Neural progenitor cell (in vitro differentiated cells): ENCODE measurements around the gene ADAMTSL1. TPM values are rescaled to one million over a fixed set of nuclear protein-coding genes. Genes with fewer than 3 reads are reported as not detected.

Experiments
- DNase-seq: peaks from one replicate; pipeline ENCODE4 v3.0.0-alpha.2; 2016; ENCODE audit warnings: low spot score
- H2AFZ ChIP-seq: fragments of 200-600 bp; sonication (generic); replicated peaks from 2 replicates; pipeline ENCODE4 v1.6.1; 2016; ENCODE audit warnings: antibody characterized with exemption
- H3F3A ChIP-seq: fragments of 200-600 bp; sonication (generic); 2 replicates; pipeline ENCODE4 v1.6.1; 2016; ENCODE audit warnings: antibody characterized with exemption, low read depth
- H3K27ac ChIP-seq: fragments of 200-600 bp; sonication (generic); 2 replicates; pipeline ENCODE4 v1.5.1; 2016; ENCODE audit warnings: mild to moderate bottlenecking
- H3K27me3 ChIP-seq: fragments of 200-600 bp; sonication (generic); 2 replicates; pipeline ENCODE4 v1.6.1; 2016; ENCODE audit warnings: mild to moderate bottlenecking, moderate library complexity
- H3K36me3 ChIP-seq: fragments of 200-600 bp; sonication (generic); 2 replicates; pipeline ENCODE4 v1.5.1; 2016
- H3K4me1 ChIP-seq: fragments of 200-600 bp; sonication (generic); 2 replicates; pipeline ENCODE4 v1.6.1; 2016; ENCODE audit warnings: mixed run types
- H3K4me2 ChIP-seq: fragments of 200-600 bp; sonication (generic); 2 replicates; pipeline ENCODE4 v1.6.1; 2016
- H3K4me3 ChIP-seq: fragments of 200-600 bp; sonication (generic); 2 replicates; pipeline ENCODE4 v1.5.1; 2016
- H3K79me2 ChIP-seq: fragments of 200-600 bp; sonication (generic); 2 replicates; pipeline ENCODE4 v1.6.1; 2016; ENCODE audit warnings: low read depth
- H3K9ac ChIP-seq: fragments of 200-600 bp; sonication (generic); 2 replicates; pipeline ENCODE4 v1.6.1; 2016
- H3K9me3 ChIP-seq: fragments of 200-600 bp; sonication (generic); 2 replicates; pipeline ENCODE4 v1.5.1; 2016; ENCODE audit warnings: low read depth
- H4K20me1 ChIP-seq: fragments of 200-600 bp; sonication (generic); 2 replicates; pipeline ENCODE4 v1.6.1; 2016; ENCODE audit warnings: low read depth
- H3K27ac Mint-ChIP-seq: 3 replicates; pipeline ENCODE4 v1.8.0; 2021; ENCODE audit warnings: mixed read lengths
- H3K27me3 Mint-ChIP-seq: 2 replicates; pipeline ENCODE4 v1.8.0; 2022; ENCODE audit warnings: low read depth, mild to moderate bottlenecking, inconsistent platforms, moderate library complexity, mixed read lengths; ENCODE audit not compliant: insufficient read depth
- H3K36me3 Mint-ChIP-seq: 3 replicates; pipeline ENCODE4 v1.8.0; 2021; ENCODE audit warnings: mixed read lengths
- H3K4me1 Mint-ChIP-seq: 3 replicates; pipeline ENCODE4 v1.8.0; 2021; ENCODE audit warnings: mixed read lengths
- H3K4me3 Mint-ChIP-seq: 3 replicates; pipeline ENCODE4 v1.8.0; 2021; ENCODE audit warnings: mild to moderate bottlenecking, moderate library complexity, mixed read lengths
- H3K9me3 Mint-ChIP-seq: 3 replicates; pipeline ENCODE4 v1.8.0; 2020; ENCODE audit warnings: mixed read lengths
- EZH2 ChIP-seq: fragments of 200-600 bp; sonication (generic); IDR thresholded peaks from 2 replicates; pipeline ENCODE4 v1.6.1; 2017; ENCODE audit warnings: antibody characterized with exemption, mild to moderate bottlenecking, moderate library complexity
- EZH2phosphoT487 ChIP-seq: fragments of 200-600 bp; sonication (generic); IDR thresholded peaks from 2 replicates; pipeline ENCODE4 v1.6.1; 2017; ENCODE audit warnings: antibody characterized with exemption
- total RNA-seq: library from RNA; depleted of rRNA; stranded (reverse); fragments of >200 nt; gene quantifications from 2 replicates; pipeline ENCODE4 v1.2.3, GENCODE V29; 2015; ENCODE audit warnings: low replicate concordance
- TF ChIP-seq, protein P1 (sequence below): fragments of 200-600 bp; sonication (generic); IDR thresholded peaks from 2 replicates; pipeline ENCODE4 v1.5.1; 2017; ENCODE audit warnings: antibody characterized with exemption, mild to moderate bottlenecking

ADAMTSL1 gene
- total RNA-seq, 1 donor from 2014 or later: 0.73 TPM

GRCh38 chr9:18761742-18762300, 287.9 kb downstream of the ADAMTSL1 start:
- H3K27me3 Mint-ChIP-seq: peaks cover 2% of the 10 kb centered on the region

GRCh38 chr9:18766989-18767550, 293.1 kb downstream of the ADAMTSL1 start:
- Histone ChIP-seq H3K4me3 (no peak overlapping the region), H3K27me3 (no peaks in the 10 kb centered on the region), H3K27ac (no peak overlapping the region), H3K4me1 (no peaks in the 10 kb centered on the region), H3F3A (no peaks in the 10 kb centered on the region), H3K9me3 (no peaks in the 10 kb centered on the region), H3K36me3 (no peaks in the 10 kb centered on the region), H2AFZ (no peak overlapping the region), H3K79me2 (no peaks in the 10 kb centered on the region), H3K9ac (no peak overlapping the region), H4K20me1 (no peaks in the 10 kb centered on the region), H3K4me2 (no peak overlapping the region)
- DNase-seq: no peak
- peaks cover 2% of the 10 kb centered on the region for H3K4me1 Mint-ChIP-seq
- no peaks in the 10 kb centered on the region for H3K36me3 Mint-ChIP-seq
- H3K4me3 Mint-ChIP-seq: no peak overlapping the region
- H3K9me3 Mint-ChIP-seq: no peaks in the 10 kb centered on the region
- no peak overlapping the region for H3K27ac Mint-ChIP-seq
- TF ChIP-seq EZH2phosphoT487: no peak
- TF ChIP-seq, protein P1, sequence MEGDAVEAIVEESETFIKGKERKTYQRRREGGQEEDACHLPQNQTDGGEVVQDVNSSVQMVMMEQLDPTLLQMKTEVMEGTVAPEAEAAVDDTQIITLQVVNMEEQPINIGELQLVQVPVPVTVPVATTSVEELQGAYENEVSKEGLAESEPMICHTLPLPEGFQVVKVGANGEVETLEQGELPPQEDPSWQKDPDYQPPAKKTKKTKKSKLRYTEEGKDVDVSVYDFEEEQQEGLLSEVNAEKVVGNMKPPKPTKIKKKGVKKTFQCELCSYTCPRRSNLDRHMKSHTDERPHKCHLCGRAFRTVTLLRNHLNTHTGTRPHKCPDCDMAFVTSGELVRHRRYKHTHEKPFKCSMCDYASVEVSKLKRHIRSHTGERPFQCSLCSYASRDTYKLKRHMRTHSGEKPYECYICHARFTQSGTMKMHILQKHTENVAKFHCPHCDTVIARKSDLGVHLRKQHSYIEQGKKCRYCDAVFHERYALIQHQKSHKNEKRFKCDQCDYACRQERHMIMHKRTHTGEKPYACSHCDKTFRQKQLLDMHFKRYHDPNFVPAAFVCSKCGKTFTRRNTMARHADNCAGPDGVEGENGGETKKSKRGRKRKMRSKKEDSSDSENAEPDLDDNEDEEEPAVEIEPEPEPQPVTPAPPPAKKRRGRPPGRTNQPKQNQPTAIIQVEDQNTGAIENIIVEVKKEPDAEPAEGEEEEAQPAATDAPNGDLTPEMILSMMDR: no peak
- no peak for TF ChIP-seq EZH2
- H3K27me3 Mint-ChIP-seq: peaks cover 2% of the 10 kb centered on the region

More at GRCh38 chr9:18761742-18762300, 287.9 kb downstream of the ADAMTSL1 start:
- DNase-seq: no peak
- no peaks in the 10 kb centered on the region for H4K20me1 ChIP-seq
- no peak overlapping the region for H3K27ac ChIP-seq
- H3K36me3 ChIP-seq: no peaks in the 10 kb centered on the region
- no peaks in the 10 kb centered on the region for H3F3A ChIP-seq
- TF ChIP-seq EZH2: no peak
- no peak for TF ChIP-seq EZH2phosphoT487
- TF ChIP-seq, protein P1: no peak
- H3K27me3 ChIP-seq: no peaks in the 10 kb centered on the region
- Mint-ChIP-seq H3K4me1 (no peaks in the 10 kb centered on the region), H3K36me3 (no peaks in the 10 kb centered on the region), H3K9me3 (no peaks in the 10 kb centered on the region), H3K4me3 (no peak overlapping the region), H3K27ac (no peak overlapping the region)
- H3K79me2 ChIP-seq: no peaks in the 10 kb centered on the region
- no peak overlapping the region for H2AFZ ChIP-seq
- no peak overlapping the region for H3K4me2 ChIP-seq
- H3K4me1 ChIP-seq: no peaks in the 10 kb centered on the region
- H3K4me3 ChIP-seq: no peak overlapping the region
- H3K9me3 ChIP-seq: no peaks in the 10 kb centered on the region
- H3K9ac ChIP-seq: no peak overlapping the region

DNA sequence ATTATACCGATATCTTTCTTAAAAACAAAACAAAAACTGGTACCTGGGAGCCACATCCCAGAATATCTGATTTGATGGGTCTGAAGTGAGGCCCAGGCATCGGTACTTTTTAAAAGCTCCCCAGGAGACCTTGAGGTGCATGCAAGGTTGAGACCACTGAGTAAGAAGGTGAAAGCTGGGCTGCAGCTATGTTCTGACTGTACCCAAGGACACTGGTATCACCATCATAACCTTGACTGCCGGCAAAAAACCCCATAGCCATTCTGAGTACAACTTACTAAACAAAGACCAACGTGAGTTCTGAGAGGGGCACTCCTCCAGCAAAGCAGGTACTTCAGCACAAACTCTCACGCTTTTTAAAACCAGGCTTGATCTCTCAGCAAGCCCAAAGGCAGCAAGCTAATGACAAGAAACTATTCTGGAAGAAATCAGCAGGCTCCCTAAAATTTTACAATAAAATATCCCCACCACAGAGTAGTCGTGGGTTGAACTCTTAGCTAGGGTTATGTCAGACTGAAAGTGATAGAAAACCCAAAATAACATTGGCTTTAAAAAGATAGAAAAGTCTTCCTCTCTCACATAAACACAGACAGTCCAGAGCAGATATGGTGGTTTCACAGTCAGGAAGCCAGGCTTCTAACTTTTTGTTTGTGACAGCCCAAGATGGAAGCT, 295.1 kb downstream of the ADAMTSL1 start:
- H3K27me3 ChIP-seq: no peaks in the 10 kb centered on the region
- TF ChIP-seq EZH2phosphoT487: no peak
- Mint-ChIP-seq H3K36me3 (no peaks in the 10 kb centered on the region), H3K4me1 (peaks cover 2% of the 10 kb centered on the region), H3K9me3 (no peaks in the 10 kb centered on the region), H3K27me3 (peaks cover 2% of the 10 kb centered on the region), H3K27ac (no peak overlapping the region), H3K4me3 (no peak overlapping the region)
- no peaks in the 10 kb centered on the region for H4K20me1 ChIP-seq
- no peaks in the 10 kb centered on the region for H3F3A ChIP-seq
- H3K27ac ChIP-seq: no peak overlapping the region
- no peak for DNase-seq
- no peak overlapping the region for H3K4me3 ChIP-seq
- no peak overlapping the region for H3K4me2 ChIP-seq
- H3K9ac ChIP-seq: no peak overlapping the region
- no peaks in the 10 kb centered on the region for H3K4me1 ChIP-seq
- no peaks in the 10 kb centered on the region for H3K79me2 ChIP-seq
- no peaks in the 10 kb centered on the region for H3K9me3 ChIP-seq
- H2AFZ ChIP-seq: no peak overlapping the region
- H3K36me3 ChIP-seq: no peaks in the 10 kb centered on the region
